OCI-M2 (cell line): Measurements from ENCODE around the gene KCND2.
"Not testable (repeated sequence)": the region's sequence is repeated elsewhere in the genome, so short reads cannot be mapped to it uniquely, and the experiment has no call there.

Experiments
- DNase-seq: peaks from one replicate; lab custom pipeline; 2025; ENCODE audit not compliant: unreplicated experiment; lab: John Stamatoyannopoulos, UW

The KCND2 gene

DNA sequence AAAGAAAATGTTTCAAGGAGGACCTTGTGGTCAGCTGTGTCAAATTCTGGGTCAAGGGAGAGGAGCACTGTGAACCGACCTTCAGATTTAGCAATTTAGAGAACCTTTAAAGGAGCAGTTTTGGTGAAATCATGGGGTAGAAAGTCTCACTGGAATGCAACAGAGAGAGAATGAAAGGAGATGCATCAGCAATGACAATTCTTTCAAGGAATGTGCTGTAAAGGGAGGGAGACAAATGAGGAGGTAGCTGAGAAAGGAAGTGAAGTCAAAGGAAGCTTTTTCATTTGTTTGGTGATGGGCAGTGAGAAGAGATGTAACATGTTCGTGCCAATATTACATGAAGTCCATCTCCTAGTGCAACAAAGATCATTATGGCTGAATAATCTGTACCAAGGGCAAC lies 418.9 kb downstream of the KCND2 start:
- DNase-seq: no peak

DNA sequence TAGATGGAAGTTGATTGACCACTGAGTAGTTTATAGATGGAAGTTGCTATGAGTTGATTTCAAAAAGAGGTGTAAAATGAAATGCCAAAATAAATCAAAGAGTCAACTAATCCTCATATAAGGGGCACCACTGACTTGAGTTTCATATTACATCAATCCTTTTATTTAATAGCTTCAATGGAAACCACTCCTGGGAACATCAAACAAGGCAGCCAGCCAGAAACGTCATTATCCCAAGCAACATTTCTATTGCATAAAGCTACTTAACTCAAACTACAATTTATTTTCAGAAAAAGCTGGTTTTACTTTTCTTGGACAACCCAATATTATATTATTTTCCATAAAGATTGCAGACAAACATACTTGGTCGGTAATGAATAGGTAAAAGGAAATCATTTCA lies 422.9 kb downstream of the KCND2 start:
- DNase-seq: no peak

DNA sequence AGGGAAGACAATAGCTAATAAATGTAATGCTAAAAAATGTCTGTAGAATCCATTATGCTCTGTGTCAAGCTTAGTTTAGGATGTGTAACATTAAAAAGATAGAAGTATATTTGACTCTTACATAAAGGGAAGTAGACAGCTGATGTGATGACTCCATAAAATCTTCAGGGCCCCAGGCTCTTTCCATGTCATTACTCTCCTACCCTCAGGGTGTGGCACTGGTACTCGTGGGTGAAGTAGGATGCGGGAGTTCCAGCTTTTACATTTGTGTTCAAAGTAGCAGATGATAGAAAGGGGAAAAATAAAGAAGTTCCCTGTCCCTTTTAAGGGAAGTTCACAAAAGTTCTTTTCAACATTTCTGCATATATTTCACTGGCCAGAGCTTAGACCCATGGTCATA lies 427.8 kb downstream of the KCND2 start:
- no peak for DNase-seq

DNA sequence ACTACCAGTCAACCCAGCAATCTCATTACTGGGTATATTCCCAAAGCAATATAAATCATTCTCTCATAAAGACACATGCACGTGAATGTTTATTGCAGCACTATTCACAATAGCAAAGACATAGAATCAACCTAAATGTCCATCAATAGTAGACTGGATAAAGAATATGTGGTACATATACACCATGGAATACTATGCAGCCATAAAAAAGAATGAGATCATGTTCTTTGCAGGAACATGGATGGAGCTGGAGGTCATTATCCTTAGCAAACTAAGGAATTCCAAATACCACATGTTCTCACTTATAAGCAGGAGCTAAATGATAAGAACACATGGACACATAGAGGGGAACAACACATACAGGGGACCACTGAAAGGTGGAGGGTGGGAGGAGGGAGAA lies 429.4 kb downstream of the KCND2 start:
- not testable (repeated sequence) for DNase-seq

DNA sequence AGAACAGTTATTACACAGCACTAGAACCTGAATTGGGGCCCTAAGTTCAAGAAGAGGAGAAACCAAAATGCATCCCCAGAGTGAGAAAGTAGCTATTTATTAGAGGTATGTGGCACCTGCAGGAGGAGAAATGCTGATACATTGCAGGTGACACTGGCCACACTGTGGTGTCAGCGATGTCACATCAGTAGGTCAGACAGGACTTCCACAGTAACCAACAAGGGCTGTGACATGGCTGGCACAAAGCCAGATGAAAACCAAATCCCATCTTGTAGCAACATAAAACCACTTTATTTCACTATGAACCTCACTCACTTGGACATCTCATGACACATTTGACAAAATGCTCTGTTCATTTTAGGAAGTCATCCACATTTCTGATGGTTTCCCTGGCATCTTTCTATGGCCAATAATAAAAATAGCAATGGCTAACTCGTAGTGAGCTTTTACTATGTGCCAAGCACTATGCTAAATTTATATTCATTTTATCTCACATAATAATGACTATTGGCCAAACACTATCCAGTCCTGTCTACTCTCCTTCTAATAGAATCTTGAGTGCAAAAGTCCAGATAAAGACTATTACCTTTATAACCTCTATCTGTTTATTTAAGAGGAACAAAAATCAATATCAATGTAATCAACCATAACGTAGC lies 430.7 kb downstream of the KCND2 start:
- no peak for DNase-seq

DNA sequence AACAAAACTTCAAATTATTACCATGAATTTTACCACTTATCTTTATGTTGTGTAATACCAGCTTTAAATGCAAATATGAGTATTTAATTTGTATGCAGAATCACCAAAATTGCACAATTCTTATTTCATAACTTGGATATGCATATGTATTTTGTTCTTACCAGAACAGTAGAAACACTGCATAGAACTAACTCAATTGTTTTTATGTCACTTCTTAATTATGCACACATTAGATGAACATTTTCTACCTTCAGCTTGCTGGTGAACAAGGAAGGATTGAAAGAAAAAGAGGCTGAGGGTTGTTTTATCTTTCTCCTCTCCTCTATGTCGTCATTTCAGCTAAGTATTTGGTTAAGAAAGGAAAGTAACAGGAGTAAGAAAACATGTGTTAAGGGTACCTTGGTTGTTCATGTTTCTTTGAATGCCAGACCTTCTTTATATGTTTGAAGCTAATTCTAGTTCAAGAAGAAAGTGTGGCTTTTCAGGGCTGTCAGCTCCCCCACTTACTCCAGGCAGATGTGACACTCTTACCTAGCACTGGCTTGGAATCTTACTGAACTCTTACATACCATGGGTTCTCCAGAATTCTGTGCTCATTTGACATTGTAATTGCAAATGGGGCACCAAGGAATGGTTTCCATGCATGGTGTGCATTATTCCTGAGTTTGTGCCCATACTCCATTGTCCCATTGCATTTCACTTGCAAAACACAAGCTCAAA lies 436.4 kb downstream of the KCND2 start:
- DNase-seq: no peak

DNA sequence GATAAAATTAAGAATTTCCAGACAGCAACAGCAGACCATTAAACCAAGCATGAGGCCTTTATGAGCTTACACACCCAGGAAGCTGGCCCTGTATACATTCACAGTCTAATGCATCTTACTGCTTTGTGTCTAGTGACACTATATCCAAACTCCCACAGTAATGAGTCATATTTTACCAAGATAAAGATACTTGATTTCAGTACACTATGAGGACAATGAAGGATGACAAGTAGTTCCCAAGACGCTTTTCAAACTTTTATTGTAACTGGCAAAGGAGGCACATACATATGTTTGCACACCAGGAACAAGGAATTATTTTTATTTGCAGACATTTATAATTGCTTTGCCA lies 437.0 kb downstream of the KCND2 start:
- DNase-seq: no peak

DNA sequence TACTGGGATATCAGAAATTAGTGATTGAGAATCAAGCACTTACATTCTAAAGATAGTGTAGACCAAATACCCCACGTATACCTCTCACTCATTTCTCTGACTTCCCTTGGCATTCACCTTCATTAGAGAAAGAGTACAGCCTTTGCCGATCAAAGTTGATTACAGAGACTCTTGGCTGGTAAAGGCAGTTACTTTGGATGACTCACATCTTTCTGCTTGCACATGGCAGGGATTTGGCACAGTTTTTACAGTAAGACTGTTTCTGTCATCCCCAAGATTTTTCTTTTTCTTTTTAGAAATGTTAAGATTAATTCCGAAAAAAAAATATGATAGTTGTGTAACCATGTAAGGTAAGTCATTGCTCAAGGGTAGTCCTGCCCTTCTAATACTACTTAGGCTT lies 442.0 kb downstream of the KCND2 start:
- DNase-seq: no peak

DNA sequence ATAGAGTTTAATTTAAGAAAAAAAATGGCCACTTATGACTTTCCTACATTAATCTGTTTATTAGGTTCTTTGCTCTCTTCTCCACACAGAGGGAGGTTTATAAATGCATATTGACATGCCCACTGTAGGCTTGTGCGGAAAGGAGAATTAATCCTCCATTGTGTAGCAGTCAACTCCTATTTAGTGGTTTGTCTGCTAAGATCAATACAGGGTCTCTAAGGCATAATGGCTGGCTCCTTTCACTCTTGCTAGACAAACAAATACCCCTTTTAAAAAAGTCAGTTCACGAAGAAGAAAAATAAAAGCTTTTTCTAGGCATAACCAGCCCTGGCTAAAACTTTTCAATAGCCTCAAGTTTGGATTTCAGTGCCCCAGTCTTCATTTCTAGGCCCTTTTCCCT lies 443.3 kb downstream of the KCND2 start:
- DNase-seq: no peak

DNA sequence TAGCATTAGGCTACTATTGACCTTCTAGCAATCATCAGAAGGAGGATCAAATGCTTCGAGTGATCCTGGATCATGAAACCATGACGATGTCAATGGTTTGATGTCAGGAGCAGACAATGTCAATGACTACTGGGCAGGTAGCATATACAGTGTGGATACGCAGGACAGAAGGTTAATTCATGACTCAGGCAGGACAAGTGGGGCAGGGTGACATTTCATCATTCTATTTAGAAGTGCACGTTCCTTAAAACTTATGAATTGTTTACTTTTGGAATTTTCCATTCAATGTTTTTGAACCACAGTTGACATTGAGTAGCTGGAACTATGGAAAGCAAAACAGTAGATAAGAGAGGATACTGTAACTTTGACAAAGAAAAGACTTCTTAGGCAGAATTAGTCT lies 444.2 kb downstream of the KCND2 start:
- DNase-seq: no peak

DNA sequence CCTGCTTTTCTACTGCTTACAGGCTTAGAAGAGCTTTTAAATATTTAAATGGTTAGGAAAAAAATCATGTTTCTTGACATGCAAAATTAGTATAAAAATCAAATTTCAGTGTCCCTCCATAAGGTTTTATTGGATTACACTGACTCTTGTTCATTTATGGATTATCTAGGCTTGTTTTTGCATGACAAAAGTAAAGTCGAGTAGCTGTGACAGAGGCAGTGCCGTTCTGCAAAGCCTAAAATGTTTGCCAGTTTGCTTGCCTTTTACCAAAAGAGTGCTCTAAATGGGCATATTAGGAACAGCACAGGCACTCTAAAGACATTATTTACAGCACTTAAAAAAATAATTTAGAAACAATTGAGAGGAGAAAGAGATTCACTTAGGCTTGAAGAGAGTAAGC lies 445.4 kb downstream of the KCND2 start:
- DNase-seq: no peak

DNA sequence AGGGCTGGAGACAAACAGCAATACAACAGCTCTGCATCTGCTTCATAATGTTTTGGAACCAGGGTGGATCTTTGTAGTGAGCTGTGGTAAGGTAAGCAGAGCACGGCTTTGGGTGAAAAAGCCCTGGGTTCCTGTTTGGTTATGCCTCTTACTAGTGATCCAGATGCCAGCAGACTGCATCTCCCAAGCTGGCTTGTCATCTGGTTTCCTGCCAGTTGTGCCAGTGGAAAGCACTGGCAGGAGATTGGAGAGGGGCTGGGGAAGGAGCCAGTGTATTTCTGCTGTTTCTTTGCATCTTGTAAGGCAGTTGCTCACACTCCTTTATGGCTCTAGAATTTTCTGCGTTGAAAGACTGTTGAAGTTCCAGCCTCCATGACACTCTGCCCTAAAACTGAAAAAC lies 447.3 kb downstream of the KCND2 start:
- no peak for DNase-seq

DNA sequence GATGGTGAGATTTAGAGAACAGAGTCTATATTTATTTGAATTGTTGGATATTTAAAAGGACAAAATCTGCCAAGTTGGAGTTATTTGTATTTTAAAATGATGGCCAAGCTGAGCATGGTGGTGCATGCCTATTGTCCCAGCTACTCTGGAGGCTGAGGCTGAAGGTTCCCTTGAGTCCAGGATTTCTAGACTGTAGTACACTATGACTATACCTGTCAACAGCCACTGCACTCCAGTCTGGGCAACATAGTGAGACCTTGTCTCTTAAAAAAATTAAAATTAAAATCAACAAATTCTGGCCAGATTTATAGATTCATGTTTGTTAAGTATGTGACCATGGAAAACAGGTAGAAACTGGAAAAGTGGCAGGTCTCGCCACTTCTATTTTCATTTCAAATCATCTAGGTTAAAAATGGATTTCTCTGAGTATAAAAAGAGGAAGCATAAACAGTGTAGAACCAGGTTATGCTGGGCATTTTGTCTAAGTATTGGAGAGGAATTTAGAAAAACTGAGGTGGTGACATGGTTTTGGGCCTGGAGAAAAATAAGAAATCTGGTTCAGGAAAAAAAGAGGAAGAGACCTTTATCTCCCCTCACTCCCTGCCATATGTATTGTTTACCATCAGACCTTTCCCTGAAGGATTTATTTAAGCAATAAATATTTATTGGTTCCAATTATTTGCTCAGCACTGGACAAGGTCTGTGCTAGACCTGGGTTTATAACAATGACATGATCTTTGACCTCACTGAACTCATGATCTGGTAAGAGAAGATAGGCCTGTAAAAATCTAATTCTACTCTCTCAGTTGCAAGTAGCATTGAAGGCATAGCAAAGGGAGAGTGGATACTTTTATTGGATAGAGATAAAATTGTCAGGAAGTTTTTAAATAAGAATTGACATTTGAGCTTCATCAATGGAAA lies 450.8 kb downstream of the KCND2 start:
- DNase-seq: no peak

DNA sequence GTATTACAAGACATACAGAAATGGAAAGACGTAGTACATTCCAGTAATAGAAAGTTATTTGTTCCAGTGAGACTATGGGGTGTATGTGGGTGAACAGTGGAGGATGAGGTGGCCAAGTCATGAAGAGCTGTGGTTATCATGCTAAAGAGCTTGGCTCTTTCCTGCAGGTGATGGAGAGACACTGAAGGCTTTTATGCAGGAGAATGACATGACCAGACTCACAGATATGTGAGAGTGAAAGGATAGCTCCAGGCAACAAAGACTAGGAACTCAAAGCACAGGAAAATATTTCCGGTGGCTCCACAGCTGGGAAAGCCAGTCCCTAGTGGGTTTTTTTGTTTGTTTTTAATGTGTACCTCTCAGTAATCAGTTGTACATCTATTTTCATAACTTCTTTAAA lies 451.5 kb downstream of the KCND2 start:
- no peak for DNase-seq

DNA sequence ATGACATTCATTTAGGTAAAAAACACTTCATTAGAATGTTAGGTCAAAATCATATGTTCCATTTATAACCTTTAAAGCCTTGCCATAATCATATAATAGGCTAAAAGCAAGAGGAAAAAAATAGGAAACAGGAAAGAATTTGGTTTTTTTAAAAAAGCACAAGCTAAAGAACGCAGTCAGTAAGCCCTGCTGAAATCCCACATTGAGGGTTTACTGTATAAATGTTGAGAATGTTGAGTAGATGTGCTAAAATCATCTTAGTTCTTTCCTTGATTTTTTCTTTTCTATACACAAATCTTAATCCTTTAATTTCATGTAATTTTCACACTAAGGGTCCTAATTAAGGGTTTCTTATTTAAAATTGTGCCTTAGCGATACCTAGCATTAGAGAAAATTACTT lies 452.0 kb downstream of the KCND2 start:
- no peak for DNase-seq

DNA sequence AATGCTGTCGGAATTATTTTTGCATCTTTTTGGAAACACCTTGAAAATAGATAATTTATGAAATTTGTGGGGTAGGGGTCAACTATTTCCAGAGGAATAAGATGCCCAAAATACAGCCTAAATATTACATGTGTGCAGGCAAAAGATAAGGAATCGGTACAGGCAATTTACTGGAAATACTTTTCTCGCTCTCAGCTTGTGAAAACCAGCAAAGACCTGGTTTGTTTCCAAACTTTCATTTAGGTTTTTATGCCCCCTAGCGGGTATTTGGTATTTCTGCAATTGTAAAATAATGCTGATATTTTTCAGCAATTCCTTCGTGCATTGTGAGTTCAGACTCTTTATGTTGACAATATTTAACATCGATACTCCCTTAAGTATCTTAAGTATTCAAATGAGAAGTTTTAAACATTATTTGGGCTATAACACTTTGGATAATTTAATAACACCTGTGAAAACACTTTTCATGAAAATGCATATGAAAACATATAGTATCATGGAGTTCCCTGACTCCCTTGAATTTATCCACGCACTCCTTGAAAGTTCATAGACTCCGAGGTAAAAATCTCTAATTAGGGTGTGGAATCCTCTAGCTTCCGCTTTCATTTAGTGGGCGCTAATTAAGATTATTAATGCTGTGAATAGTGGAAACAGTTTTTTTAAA lies 452.5 kb downstream of the KCND2 start:
- DNase-seq: peak; percentile 52

DNA sequence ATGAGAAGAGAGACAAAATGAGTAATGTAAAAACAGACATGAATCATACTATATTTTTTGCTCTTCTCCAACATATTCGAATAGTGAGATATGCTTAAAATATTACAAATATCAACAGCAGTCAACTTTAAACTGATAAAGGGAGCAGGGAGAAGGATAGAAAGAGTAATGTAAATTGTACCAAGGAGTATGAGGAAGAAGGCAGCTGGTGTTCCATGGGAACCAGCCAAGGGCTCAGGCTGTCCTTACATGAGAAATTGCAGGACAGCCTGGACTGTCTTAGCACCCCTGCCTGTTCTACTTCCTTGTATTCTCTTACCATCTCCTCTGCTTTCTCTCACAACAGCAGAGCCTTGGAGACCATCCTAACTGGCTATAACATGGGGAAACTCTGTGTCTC lies 456.3 kb downstream of the KCND2 start:
- no peak for DNase-seq

DNA sequence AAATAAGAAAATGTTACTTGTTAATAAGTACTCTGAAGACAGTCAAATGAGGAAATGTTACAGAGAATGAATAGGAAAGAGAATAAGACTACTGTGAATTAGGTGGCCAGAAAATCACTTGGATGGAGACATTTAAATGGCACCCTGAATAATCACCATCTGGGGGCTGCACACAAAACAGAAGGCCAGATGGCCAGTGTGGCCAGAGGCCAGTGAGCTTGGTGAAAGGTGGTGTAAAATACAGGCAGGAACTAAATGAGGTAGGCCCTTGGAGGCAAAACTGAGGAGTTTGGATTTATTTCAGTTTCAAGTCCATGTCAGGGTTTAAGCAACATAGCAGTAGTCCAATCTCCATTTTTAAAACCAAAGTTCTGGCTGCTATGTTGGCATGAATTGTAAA lies 458.3 kb downstream of the KCND2 start:
- DNase-seq: no peak

DNA sequence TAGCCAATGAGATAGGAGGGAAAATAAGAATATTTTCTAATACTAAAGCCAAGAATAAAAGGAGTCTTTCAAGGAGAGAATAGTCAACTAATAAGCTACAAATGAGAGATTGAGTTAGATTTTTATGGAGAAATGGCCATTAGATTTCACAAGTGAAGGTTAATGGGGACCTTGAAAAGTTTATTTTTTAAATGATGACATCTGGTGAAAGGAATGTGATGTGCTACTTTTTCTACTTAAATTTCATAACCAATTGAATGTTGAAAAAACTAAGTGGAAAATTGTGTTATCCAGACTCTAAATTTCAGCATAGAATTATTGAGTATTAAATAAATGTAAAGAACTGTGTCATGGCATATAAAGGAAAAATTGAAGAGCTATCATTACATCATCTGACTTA lies 459.3 kb downstream of the KCND2 start:
- DNase-seq: no peak

DNA sequence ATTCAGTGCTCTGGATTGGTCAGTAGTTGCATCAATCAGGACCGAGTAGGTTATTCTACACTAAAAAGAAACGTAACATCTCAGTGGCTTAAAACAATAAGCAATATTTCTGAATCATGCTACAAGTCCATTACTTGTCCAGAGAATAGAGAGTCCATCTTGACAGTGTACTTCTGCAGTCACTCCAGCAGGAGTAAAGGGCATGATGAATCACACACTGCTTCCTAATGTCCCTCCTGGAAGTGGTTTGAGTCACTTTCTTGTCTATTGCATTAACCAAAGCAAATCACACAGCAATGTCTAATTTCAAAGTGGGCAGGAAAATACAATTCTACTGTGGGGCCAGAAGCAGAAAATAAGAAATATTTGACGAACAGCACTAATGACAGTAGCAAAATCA lies 460.2 kb downstream of the KCND2 start:
- no peak for DNase-seq

DNA sequence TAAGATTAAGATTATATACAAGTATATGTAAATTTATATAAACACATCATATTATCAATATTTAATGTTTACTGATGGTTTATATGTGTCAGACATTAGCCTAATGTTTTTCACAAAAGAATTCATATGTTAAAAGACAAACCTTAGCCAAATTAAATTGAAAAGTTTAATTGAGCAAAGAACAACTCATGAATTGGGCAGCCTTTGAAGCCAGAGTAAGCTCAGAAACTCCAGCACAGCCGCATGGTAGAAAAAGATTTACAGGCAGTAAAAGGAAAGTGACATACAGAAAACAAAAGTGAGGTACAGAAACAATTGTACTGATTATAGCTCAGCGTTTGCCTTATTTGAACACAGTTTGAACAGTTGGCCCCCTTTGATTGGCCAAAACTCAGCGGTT lies 460.9 kb downstream of the KCND2 start:
- DNase-seq: no peak

DNA sequence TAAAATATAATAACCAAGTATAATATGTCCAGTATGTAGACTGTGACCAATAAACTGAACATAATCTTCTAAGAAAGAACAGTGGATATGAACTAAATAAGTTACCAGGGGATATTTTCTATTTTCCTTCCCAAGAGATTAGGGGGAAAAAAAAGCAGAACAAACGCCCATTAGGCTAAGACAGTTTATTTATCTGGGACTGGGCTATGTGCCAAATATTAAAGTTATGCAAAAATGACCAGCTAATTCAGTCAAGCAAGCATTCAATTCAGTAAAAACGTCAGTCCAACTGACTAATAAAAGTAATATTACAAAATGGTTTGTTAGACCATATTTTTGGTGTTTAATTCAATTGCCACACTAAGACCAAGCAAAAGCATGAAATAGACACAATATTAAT lies 462.8 kb downstream of the KCND2 start:
- DNase-seq: no peak
